WTC11 (cell line): ENCODE data around the gene KCNT1. TPM values are rescaled to one million over a fixed set of nuclear protein-coding genes. Genes with fewer than 3 reads are reported as not detected.

Experiments
- ATAC-seq: fragments of 200-7000 bp; cut with Tn5 transposase; 2 replicates; pipeline ENCODE4 v1.10.0; 2021; ENCODE audit warnings: mild to moderate bottlenecking, moderate library complexity
- CTCF ChIA-PET: fragments of 300-600 bp; sonication (Branson Sonifier 250); formaldehyde crosslinking; loops from one replicate; lab custom pipeline; 2021; ENCODE audit warnings: antibody characterized with exemption; lab: Charles Lee
- POLR2A ChIA-PET: fragments of 350-600 bp; sonication (Branson Sonifier 250); formaldehyde crosslinking; loops from one replicate; lab custom pipeline; 2021; ENCODE audit warnings: antibody characterized with exemption; lab: Charles Lee
- DNase-seq: peaks from one replicate; pipeline ENCODE4 v3.0.0; 2021; ENCODE audit warnings: low spot score
- H3K27ac Mint-ChIP-seq: 2 replicates; pipeline ENCODE4 v1.8.0; 2021; ENCODE audit warnings: mixed read lengths
- H3K27me3 Mint-ChIP-seq: 2 replicates; pipeline ENCODE4 v1.8.0; 2021; ENCODE audit warnings: low read depth, mild to moderate bottlenecking, moderate library complexity, mixed read lengths
- H3K36me3 Mint-ChIP-seq: 2 replicates; pipeline ENCODE4 v1.8.0; 2021; ENCODE audit warnings: mixed read lengths
- H3K4me1 Mint-ChIP-seq: 2 replicates; pipeline ENCODE4 v1.8.0; 2022; ENCODE audit warnings: mixed read lengths
- H3K4me3 Mint-ChIP-seq: 2 replicates; pipeline ENCODE4 v1.8.0; 2021; ENCODE audit warnings: mild to moderate bottlenecking, moderate library complexity, mixed read lengths
- H3K9me3 Mint-ChIP-seq: 2 replicates; pipeline ENCODE4 v1.8.0; 2021; ENCODE audit warnings: mixed read lengths
- ATF3 ChIP-seq: sonication (generic); formaldehyde crosslinking; conservative IDR thresholded peaks from 2 replicates; pipeline ENCODE4 v1.8.1; 2022; ENCODE audit warnings: mild to moderate bottlenecking, missing genetic modification reagents
- CDX4 ChIP-seq: fragments of 250-450 bp; sonication (Bioruptor Pico); IDR thresholded peaks from 2 replicates; pipeline ENCODE4 v1.9.0; 2021; ENCODE audit warnings: moderate library complexity, mild to moderate bottlenecking, inconsistent platforms, borderline replicate concordance
- CREB1 ChIP-seq: sonication (generic); formaldehyde crosslinking; IDR thresholded peaks from 2 replicates; pipeline ENCODE4 v1.8.0; 2023; ENCODE audit warnings: mild to moderate bottlenecking, missing genetic modification reagents
- CTCF ChIP-seq: fragments of 200-600 bp; IDR thresholded peaks from 2 replicates; pipeline ENCODE4 v1.8.0; 2022; ENCODE audit warnings: antibody characterized with exemption
- E2F1 ChIP-seq: sonication (generic); formaldehyde crosslinking; IDR thresholded peaks from 2 replicates; pipeline ENCODE4 v1.8.0; 2022; ENCODE audit warnings: mild to moderate bottlenecking, missing genetic modification reagents
- E2F4 ChIP-seq: sonication (generic); formaldehyde crosslinking; IDR thresholded peaks from 2 replicates; pipeline ENCODE4 v1.8.1; 2022; ENCODE audit warnings: low read depth, mild to moderate bottlenecking, moderate library complexity, missing genetic modification reagents, borderline replicate concordance
- ESRRA ChIP-seq: sonication (generic); formaldehyde crosslinking; IDR thresholded peaks from 2 replicates; pipeline ENCODE4 v1.8.1; 2022; ENCODE audit warnings: mild to moderate bottlenecking, missing genetic modification reagents, borderline replicate concordance
- GRHL2 ChIP-seq: fragments of 250-450 bp; sonication (Bioruptor Pico); IDR thresholded peaks from 2 replicates; pipeline ENCODE4 v1.8.0; 2022; ENCODE audit warnings: mild to moderate bottlenecking, moderate library complexity; ENCODE audit not compliant: insufficient replicate concordance, severe bottlenecking
- RELA ChIP-seq: sonication (generic); formaldehyde crosslinking; IDR thresholded peaks from 2 replicates; pipeline ENCODE4 v1.8.1; 2022; ENCODE audit warnings: missing genetic modification reagents, mild to moderate bottlenecking, borderline replicate concordance
- RORB ChIP-seq: fragments of 250-450 bp; sonication (Bioruptor Pico); IDR thresholded peaks from 2 replicates; pipeline ENCODE4 v1.9.0; 2021; ENCODE audit warnings: mild to moderate bottlenecking
- SOX15 ChIP-seq: fragments of 250-450 bp; sonication (Bioruptor Pico); IDR thresholded peaks from 2 replicates; pipeline ENCODE4 v1.9.0; 2021; ENCODE audit warnings: mild to moderate bottlenecking
- USF2 ChIP-seq: sonication (generic); formaldehyde crosslinking; IDR thresholded peaks from 2 replicates; pipeline ENCODE4 v1.8.1; 2023; ENCODE audit warnings: mild to moderate bottlenecking, missing genetic modification reagents, moderate library complexity
- ZNF281 ChIP-seq: sonication (generic); formaldehyde crosslinking; IDR thresholded peaks from 2 replicates; pipeline ENCODE4 v1.8.0; 2023; ENCODE audit warnings: mild to moderate bottlenecking, missing genetic modification reagents
- ZNF423 ChIP-seq: fragments of 250-450 bp; sonication (Bioruptor Pico); IDR thresholded peaks from 2 replicates; pipeline ENCODE4 v2.1.2; 2022; ENCODE audit warnings: mild to moderate bottlenecking, moderate library complexity
- ZSCAN18 ChIP-seq: fragments of 250-450 bp; sonication (Bioruptor Pico); IDR thresholded peaks from 2 replicates; pipeline ENCODE4 v2.1.2; 2022; ENCODE audit warnings: mild to moderate bottlenecking, moderate library complexity
- total RNA-seq: library from RNA; stranded (reverse); gene quantifications from 3 replicates; pipeline ENCODE4 v1.2.3, GENCODE V29; 2021

KCNT1 gene
- total RNA-seq, 1 experiment from 2014 or later: 0.13 TPM

- ATAC-seq: no peak
- Mint-ChIP-seq H3K27me3 (no peaks in the 10 kb centered on the region), H3K36me3 (peaks cover 48% of the 10 kb centered on the region), H3K27ac (no peak overlapping the region; the same call in 1 of the 2 replicates), H3K9me3 (peaks cover 6% of the 10 kb centered on the region; the same call in 1 of the 2 replicates), H3K4me1 (no peaks in the 10 kb centered on the region)
- CTCF ChIA-PET: no interaction called here
- TF ChIP-seq ESRRA (CRISPR knock-in tag) (no peak), E2F4 (CRISPR knock-in tag) (no peak), RORB (CRISPR knock-in tag) (no peak), ATF3 (CRISPR knock-in tag) (no peak), CTCF (no peak), CDX4 (no peak), CREB1 (CRISPR knock-in tag) (no peak), GRHL2 (CRISPR knock-in tag) (no peak), ZSCAN18 (CRISPR knock-in tag) (no peak), RELA (CRISPR knock-in tag) (no peak), E2F1 (CRISPR knock-in tag) (no peak), ZNF423 (CRISPR knock-in tag) (no peak), SOX15 (CRISPR knock-in tag) (no peak), USF2 (CRISPR knock-in tag) (no peak), ZNF281 (CRISPR knock-in tag) (no peak)
- TF ChIP-seq, all 79 proteins: peak for 0
- H3K4me3 Mint-ChIP-seq: no peak overlapping the region
- POLR2A ChIA-PET: no interaction called here
- DNase-seq: no peak
Observed at GRCh38 chr9:135827301-135827700, 125.3 kb downstream of the KCNT1 start.
